SU-DHL-6 (cell line): ENCODE measurements around the gene ELMO3.

Source experiments
- H2AFZ ChIP-seq: fragments of 200-600 bp; sonication (generic); 2 replicates; pipeline ENCODE4 v1.6.1; 2014; ENCODE audit warnings: low read depth, mild to moderate bottlenecking, moderate library complexity, mixed read lengths, antibody characterized with exemption, low read length; ENCODE audit not compliant: severe bottlenecking
- H3F3A ChIP-seq: fragments of 200-600 bp; shearing (Covaris generic); 2 replicates; pipeline ENCODE4 v1.6.0; 2016; ENCODE audit warnings: antibody characterized with exemption, mild to moderate bottlenecking; ENCODE audit not compliant: insufficient read depth
- H3K27ac ChIP-seq: fragments of 200-600 bp; sonication (generic); 2 replicates; pipeline ENCODE4 v1.5.1; 2016; ENCODE audit warnings: low read depth, mild to moderate bottlenecking, low read length, moderate library complexity, mixed read lengths
- H3K27me3 ChIP-seq: fragments of 200-600 bp; sonication (generic), shearing (Covaris generic); 2 replicates; pipeline ENCODE4 v1.6.0; 2014; ENCODE audit warnings: mild to moderate bottlenecking, low read length
- H3K36me3 ChIP-seq: fragments of 200-600 bp; sonication (generic); 2 replicates; pipeline ENCODE4 v1.6.1; 2014; ENCODE audit warnings: mild to moderate bottlenecking, low read length, mixed read lengths
- H3K4me2 ChIP-seq: fragments of 300-600, 200-600 bp; shearing (Covaris generic), sonication (generic); 2 replicates; pipeline ENCODE4 v1.6.0; 2014; ENCODE audit warnings: low read length, low read depth, mild to moderate bottlenecking; ENCODE audit not compliant: poor library complexity, severe bottlenecking
- H3K4me3 ChIP-seq: fragments of 200-600 bp; sonication (generic); 2 replicates; pipeline ENCODE4 v1.5.1; 2014; ENCODE audit warnings: antibody characterized with exemption, low read length, mild to moderate bottlenecking, mixed read lengths; ENCODE audit not compliant: insufficient read depth, poor library complexity, severe bottlenecking
- H3K79me2 ChIP-seq: fragments of 200-600 bp; sonication (generic); 2 replicates; pipeline ENCODE4 v1.6.1; 2014; ENCODE audit warnings: mild to moderate bottlenecking, low read length, moderate library complexity; ENCODE audit not compliant: insufficient read depth
- H3K9ac ChIP-seq: fragments of 200-600 bp; sonication (generic); 2 replicates; pipeline ENCODE4 v1.7.0; 2014; ENCODE audit warnings: mild to moderate bottlenecking, low read length
- H3K9me2 ChIP-seq: fragments of 200-600 bp; sonication (generic); replicated peaks from 2 replicates; pipeline ENCODE4 v1.6.1; 2014; ENCODE audit warnings: low read length; ENCODE audit not compliant: insufficient read depth
- H3K9me3 ChIP-seq: fragments of 200-600 bp; sonication (generic); 2 replicates; pipeline ENCODE4 v1.6.1; 2014; ENCODE audit warnings: low read length, mixed read lengths; ENCODE audit not compliant: insufficient read depth
- H4K20me1 ChIP-seq: fragments of 200-600 bp; sonication (generic); 2 replicates; pipeline ENCODE4 v1.6.1; 2014; ENCODE audit warnings: low read depth, mild to moderate bottlenecking, antibody characterized with exemption, low read length, moderate library complexity, mixed read lengths
- EZH2phosphoT487 ChIP-seq: fragments of 200-600 bp; sonication (generic), shearing (Covaris generic); conservative IDR thresholded peaks from 2 replicates; pipeline ENCODE4 v1.6.1; 2018; ENCODE audit warnings: mild to moderate bottlenecking, antibody characterized with exemption, low read length, moderate library complexity, mixed read lengths
- TF ChIP-seq, protein P1 (sequence below): fragments of 200-600 bp; sonication (generic); IDR thresholded peaks from one replicate; pipeline ENCODE4 v1.5.1; 2017; ENCODE audit warnings: antibody characterized with exemption, mild to moderate bottlenecking, low read length, moderate library complexity; ENCODE audit not compliant: insufficient read depth, poor library complexity, severe bottlenecking

Gene ELMO3

DNA sequence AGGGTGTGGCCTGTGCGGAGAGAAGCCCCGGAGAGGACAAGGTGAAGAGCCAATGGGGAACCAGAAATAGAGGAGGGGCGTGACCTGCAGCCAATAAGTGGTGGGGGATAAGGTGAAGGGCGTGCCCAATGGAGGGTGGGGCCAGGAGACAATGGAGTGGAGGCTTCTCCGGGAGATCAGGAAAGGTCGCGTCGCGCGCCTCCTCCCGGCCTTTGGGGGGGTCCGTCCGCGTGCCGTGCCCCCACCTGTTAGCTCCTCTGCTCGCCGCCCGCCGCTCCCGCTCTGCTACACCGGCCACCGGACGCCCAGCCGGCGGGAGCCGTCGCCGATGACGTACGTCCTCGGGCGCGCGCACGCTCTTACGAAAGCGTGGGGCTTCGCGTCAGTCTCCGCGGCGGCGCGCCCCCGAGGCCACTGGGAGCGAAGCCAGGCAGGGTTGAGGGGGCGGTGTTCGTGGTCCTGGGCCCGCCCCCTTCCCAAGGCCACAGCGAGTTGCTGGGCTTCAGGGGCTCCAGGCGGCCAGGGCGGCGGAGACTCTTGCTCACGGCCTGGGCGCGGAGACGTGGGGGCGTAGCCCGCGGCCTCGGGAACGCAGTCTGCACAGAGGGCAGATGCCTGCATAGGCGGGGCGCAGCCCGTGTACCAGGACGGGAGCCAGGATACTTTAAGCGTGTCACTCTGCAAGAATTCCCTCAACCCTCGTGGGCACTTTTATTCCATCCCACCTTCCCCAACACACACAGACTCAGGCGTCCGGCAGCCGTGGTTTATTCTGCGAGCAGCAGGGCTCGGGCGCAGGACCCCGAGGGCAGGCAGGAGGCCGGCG, 15.1 kb upstream of the ELMO3 start, which contains the start of gene MATCAP1:
Gene MATCAP1, minus strand, starts transcription at position 337 of the 826 bp plus-strand sequence. CDS start 3,353 bp downstream, outside the sequence.
- Histone ChIP-seq H3K9me2 (no peaks in the 10 kb centered on the region), H3K4me3 (peak within 1 kb of the TSS; percentile 79), H3K79me2 (no peaks in the 10 kb centered on the region), H4K20me1 (no peaks in the 10 kb centered on the region), H3F3A (no peaks in the 10 kb centered on the region), H2AFZ (peak within 1 kb of the TSS; percentile 87), H3K9ac (peak within 1 kb of the TSS; percentile 67), H3K9me3 (no peaks in the 10 kb centered on the region), H3K27me3 (no peaks in the 10 kb centered on the region), H3K36me3 (no peaks in the 10 kb centered on the region), H3K4me2 (peak within 1 kb of the TSS; percentile 88), H3K27ac (peak within 1 kb of the TSS; percentile 58)
- TF ChIP-seq EZH2phosphoT487, result no peak
- TF ChIP-seq, protein P1, sequence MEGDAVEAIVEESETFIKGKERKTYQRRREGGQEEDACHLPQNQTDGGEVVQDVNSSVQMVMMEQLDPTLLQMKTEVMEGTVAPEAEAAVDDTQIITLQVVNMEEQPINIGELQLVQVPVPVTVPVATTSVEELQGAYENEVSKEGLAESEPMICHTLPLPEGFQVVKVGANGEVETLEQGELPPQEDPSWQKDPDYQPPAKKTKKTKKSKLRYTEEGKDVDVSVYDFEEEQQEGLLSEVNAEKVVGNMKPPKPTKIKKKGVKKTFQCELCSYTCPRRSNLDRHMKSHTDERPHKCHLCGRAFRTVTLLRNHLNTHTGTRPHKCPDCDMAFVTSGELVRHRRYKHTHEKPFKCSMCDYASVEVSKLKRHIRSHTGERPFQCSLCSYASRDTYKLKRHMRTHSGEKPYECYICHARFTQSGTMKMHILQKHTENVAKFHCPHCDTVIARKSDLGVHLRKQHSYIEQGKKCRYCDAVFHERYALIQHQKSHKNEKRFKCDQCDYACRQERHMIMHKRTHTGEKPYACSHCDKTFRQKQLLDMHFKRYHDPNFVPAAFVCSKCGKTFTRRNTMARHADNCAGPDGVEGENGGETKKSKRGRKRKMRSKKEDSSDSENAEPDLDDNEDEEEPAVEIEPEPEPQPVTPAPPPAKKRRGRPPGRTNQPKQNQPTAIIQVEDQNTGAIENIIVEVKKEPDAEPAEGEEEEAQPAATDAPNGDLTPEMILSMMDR, result no peak

DNA sequence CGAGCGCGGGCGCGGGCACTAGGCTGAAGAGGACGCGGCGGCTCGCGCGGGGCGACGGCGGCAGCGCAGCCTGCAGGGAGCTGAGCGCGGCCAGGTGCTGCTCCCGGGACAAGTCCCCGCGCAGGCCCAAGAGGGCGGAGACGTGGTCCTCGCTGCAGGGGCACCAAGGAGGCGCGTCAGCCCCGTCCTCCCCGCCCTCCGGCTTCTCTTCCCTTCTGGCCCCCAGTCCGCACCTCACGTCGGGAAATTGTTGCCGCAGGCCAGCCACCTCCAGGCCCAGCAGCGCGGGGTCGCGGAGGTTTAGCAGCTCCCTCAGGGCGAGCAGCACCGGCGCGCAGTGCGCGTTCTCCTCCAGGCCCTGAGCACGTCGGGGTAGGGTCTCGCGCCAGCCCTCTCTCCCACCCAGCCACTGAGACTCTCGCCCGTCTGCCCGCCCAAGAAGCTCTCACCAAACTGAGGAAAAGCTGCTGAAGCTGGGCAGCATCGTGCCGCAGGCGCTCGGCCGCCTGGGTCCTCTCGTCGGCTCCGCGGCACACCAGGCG, 14.4 kb upstream of the ELMO3 start:
- Histone ChIP-seq H2AFZ (peak overlapping the region; percentile 87), H3K79me2 (no peaks in the 10 kb centered on the region), H3K9me2 (no peaks in the 10 kb centered on the region), H4K20me1 (no peaks in the 10 kb centered on the region), H3F3A (no peaks in the 10 kb centered on the region), H3K9ac (peak overlapping the region; percentile 67), H3K27me3 (no peaks in the 10 kb centered on the region), H3K9me3 (no peaks in the 10 kb centered on the region), H3K4me2 (peak overlapping the region; percentile 88), H3K4me3 (peak overlapping the region; percentile 79), H3K36me3 (no peaks in the 10 kb centered on the region), H3K27ac (no peak overlapping the region)
- TF ChIP-seq, protein P1, result no peak

DNA sequence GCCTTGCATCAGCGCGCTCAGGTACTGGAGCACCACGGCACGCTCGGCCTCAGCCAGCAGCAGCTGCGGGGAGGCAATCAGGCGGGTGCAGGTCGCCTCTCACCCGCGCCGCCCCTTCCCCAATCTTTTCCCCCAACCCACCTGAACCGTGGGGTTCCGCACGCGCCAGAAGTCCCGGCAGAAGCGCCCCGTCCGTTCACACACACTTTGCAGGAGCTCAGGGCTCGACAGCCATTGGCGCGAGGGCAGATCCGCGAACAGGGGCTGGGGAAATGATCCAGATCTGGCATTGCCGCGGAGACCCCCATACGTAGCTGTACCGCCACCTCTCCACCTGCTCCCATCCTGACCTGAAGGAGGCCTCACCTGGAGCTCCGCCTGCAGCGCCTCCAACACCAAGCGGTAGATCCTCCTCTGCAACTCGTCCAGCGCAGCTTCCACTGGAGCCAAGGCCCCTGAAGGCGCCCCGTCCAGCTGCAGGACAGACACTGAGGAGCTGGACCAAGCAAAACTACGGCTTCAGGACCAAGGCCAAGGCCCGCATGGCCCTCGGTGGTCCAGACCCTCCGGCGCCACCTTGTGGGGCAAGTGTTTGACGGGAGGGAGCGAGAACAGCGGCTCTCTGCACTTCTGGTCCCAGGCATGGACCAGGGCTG, 13.8 kb upstream of the ELMO3 start:
- H3K79me2 ChIP-seq, result no peaks in the 10 kb centered on the region
- no peak overlapping the region for H3K4me2 ChIP-seq
- no peak overlapping the region for H3K27ac ChIP-seq
- no peaks in the 10 kb centered on the region for H3K27me3 ChIP-seq
- H3K36me3 ChIP-seq, result no peaks in the 10 kb centered on the region
- no peaks in the 10 kb centered on the region for H3K9me3 ChIP-seq
- no peaks in the 10 kb centered on the region for H3K9me2 ChIP-seq
- no peaks in the 10 kb centered on the region for H4K20me1 ChIP-seq
- TF ChIP-seq, protein P1, result peak; percentile 72
- TF ChIP-seq EZH2phosphoT487, result no peak
- no peak overlapping the region for H2AFZ ChIP-seq
- H3K4me3 ChIP-seq, result no peak overlapping the region
- no peaks in the 10 kb centered on the region for H3F3A ChIP-seq
- no peak overlapping the region for H3K9ac ChIP-seq
